Measurements from ENCODE around the gene USP31. TPM values are rescaled to one million over a fixed set of nuclear protein-coding genes. Genes with fewer than 3 reads are reported as not detected.

The USP31 gene
- total RNA-seq, 1 experiment from 2014 or later: 17.4 TPM

- no peak for TF ChIP-seq STAT6 (CRISPR knock-in tag; conservative IDR thresholded peaks at IDR 0.05; ENCODE audit: low read depth)
Measured at GRCh38 chr16:23125277-23125676, 24.0 kb downstream of the USP31 start (continued).

- ATAC-seq: no peak
- H3K4me3 Mint-ChIP-seq: no peak overlapping the region
- TF ChIP-seq HMGA2 (CRISPR knock-in tag; IDR thresholded peaks at IDR 0.05) (no peak), E2F4 (CRISPR knock-in tag; IDR thresholded peaks at IDR 0.05; ENCODE audit: borderline replicate concordance, low read depth) (no peak), NFE2L1 (CRISPR knock-in tag; IDR thresholded peaks at IDR 0.05) (no peak)
- no peak for DNase-seq (ENCODE audit: low spot score)
- no peaks in the 10 kb centered on the region for H3K9me3 Mint-ChIP-seq
- ChIA-PET CTCF (interaction anchor here (1.2 to 1.7 kb wide), 2 partner anchors 63 to 311 kb away, joined by 3 read pairs; no protein-coding TSS in a partner anchor), POLR2A (no interaction called here)
- no peaks in the 10 kb centered on the region for H3K36me3 Mint-ChIP-seq
- peaks cover 46% of the 10 kb centered on the region for H3K4me1 Mint-ChIP-seq
- no peak overlapping the region for H3K27ac Mint-ChIP-seq
- no peaks in the 10 kb centered on the region for H3K27me3 Mint-ChIP-seq (ENCODE audit: low read depth)
Measured at GRCh38 chr16:23124315-23124714, 24.9 kb downstream of the USP31 start.

GRCh38 chr16:23122144-23122543 is 27.1 kb downstream of the USP31 start:
- Mint-ChIP-seq H3K36me3 (no peaks in the 10 kb centered on the region), H3K4me1 (peaks cover 51% of the 10 kb centered on the region), H3K9me3 (no peaks in the 10 kb centered on the region), H3K27me3 (ENCODE audit: low read depth) (no peaks in the 10 kb centered on the region), H3K4me3 (no peak overlapping the region), H3K27ac (no peak overlapping the region)
- POLR2A ChIA-PET: interaction anchor here (0.7 kb wide), 1 partner anchor 9 kb away, joined by 3 read pairs; no protein-coding TSS in a partner anchor
- CTCF ChIA-PET: no interaction called here
- DNase-seq (ENCODE audit: low spot score): no peak
- TF ChIP-seq MAX (CRISPR knock-in tag; IDR thresholded peaks at IDR 0.05) (no peak), CTCF (IDR thresholded peaks at IDR 0.05) (no peak), ZNF532 (CRISPR knock-in tag; IDR thresholded peaks at IDR 0.05; ENCODE audit: borderline replicate concordance) (no peak)
- ATAC-seq: no peak

- Mint-ChIP-seq H3K4me1 (peaks cover 57% of the 10 kb centered on the region), H3K36me3 (no peaks in the 10 kb centered on the region), H3K9me3 (no peaks in the 10 kb centered on the region), H3K27me3 (ENCODE audit: low read depth) (no peaks in the 10 kb centered on the region), H3K27ac (peak overlapping the region; percentile 10; the same call in 1 of the 2 replicates), H3K4me3 (no peak overlapping the region)
- DNase-seq (ENCODE audit: low spot score): no peak
- CTCF ChIA-PET: no interaction called here
- POLR2A ChIA-PET: no interaction called here
- ATAC-seq: peak; percentile 56
- TF ChIP-seq GRHL2 (CRISPR knock-in tag; IDR thresholded peaks at IDR 0.05; ENCODE audit: insufficient replicate concordance, severe bottlenecking) (no peak), ATF3 (CRISPR knock-in tag; conservative IDR thresholded peaks at IDR 0.05) (no peak), SP1 (CRISPR knock-in tag; conservative IDR thresholded peaks at IDR 0.05) (no peak), IRF2 (CRISPR knock-in tag; IDR thresholded peaks at IDR 0.05; ENCODE audit: borderline replicate concordance, low read depth) (no peak), JAZF1 (CRISPR knock-in tag; IDR thresholded peaks at IDR 0.05) (no peak), ZSCAN18 (CRISPR knock-in tag; IDR thresholded peaks at IDR 0.05) (no peak), TEAD4 (CRISPR knock-in tag; IDR thresholded peaks at IDR 0.05) (no peak), ESRRA (CRISPR knock-in tag; IDR thresholded peaks at IDR 0.05; ENCODE audit: borderline replicate concordance) (no peak), ELF4 (CRISPR knock-in tag; IDR thresholded peaks at IDR 0.05; ENCODE audit: low read depth) (no peak), E2F4 (CRISPR knock-in tag; IDR thresholded peaks at IDR 0.05; ENCODE audit: borderline replicate concordance, low read depth) (no peak), ETV6 (CRISPR knock-in tag; IDR thresholded peaks at IDR 0.05) (no peak)
Measured at GRCh38 chr16:23121024-23121423, 28.2 kb downstream of the USP31 start.

Data from WTC11 (cell line).